Measurements from ENCODE around the gene TAS2R10.
"Not testable (repeated sequence)": the region's sequence is repeated elsewhere in the genome, so short reads cannot be mapped to it uniquely, and the experiment has no call there.

The TAS2R10 gene

GRCh38 chr12:10826258-10826657 lies at the start of gene TAS2R10:
TAS2R10 (minus strand) TSS chr12:10826358; CDS start chr12:10826269, 89 bp downstream.
- DNase-seq = no peak

GRCh38 chr12:10873378-10873777 lies 47.2 kb upstream of the TAS2R10 start:
- no peak for DNase-seq

GRCh38 chr12:10867381-10867780 lies 41.2 kb upstream of the TAS2R10 start:
- no peak for DNase-seq

- DNase-seq = no peak
These were observed 37.5 kb upstream of the TAS2R10 start for GRCh38 chr12:10863512-10864218.

GRCh38 chr12:10861366-10861765 lies 35.2 kb upstream of the TAS2R10 start:
- DNase-seq = no peak

- no peak for DNase-seq
These were observed 29.6 kb upstream of the TAS2R10 start for GRCh38 chr12:10855807-10856206.

GRCh38 chr12:10853776-10854175 lies 27.6 kb upstream of the TAS2R10 start:
- no peak for DNase-seq

- no peak for DNase-seq
These were observed 25.2 kb upstream of the TAS2R10 start for GRCh38 chr12:10851243-10851858.

- DNase-seq = no peak
These were observed 23.3 kb upstream of the TAS2R10 start, which contains the start of gene PRR4 for GRCh38 chr12:10849425-10849878. PRR4 (minus strand) TSS chr12:10849475; CDS start chr12:10849437, 38 bp downstream.

GRCh38 chr12:10847744-10848143 lies 21.6 kb upstream of the TAS2R10 start:
- no peak for DNase-seq

GRCh38 chr12:10842862-10843261 lies 16.7 kb upstream of the TAS2R10 start:
- DNase-seq = no peak

- no peak for DNase-seq
These were observed 12.3 kb upstream of the TAS2R10 start for GRCh38 chr12:10838461-10838860.

GRCh38 chr12:10829994-10830393 lies 3.8 kb upstream of the TAS2R10 start:
- no peak for DNase-seq

GRCh38 chr12:10824957-10825356 lies 1.2 kb downstream of the TAS2R10 start:
- DNase-seq = no peak

GRCh38 chr12:10811883-10812536 lies 14.1 kb downstream of the TAS2R10 start:
- no peak for DNase-seq

GRCh38 chr12:10810068-10810467 lies 16.1 kb downstream of the TAS2R10 start, which contains the start of gene TAS2R9:
TAS2R9 (minus strand) TSS chr12:10810168; CDS start chr12:10810075, 93 bp downstream.
- no peak for DNase-seq

GRCh38 chr12:10807186-10807585 lies 19.0 kb downstream of the TAS2R10 start, which contains the start of gene TAS2R8:
TAS2R8 (minus strand) TSS chr12:10807286; CDS start chr12:10806980, 306 bp downstream.
- DNase-seq = no peak

- DNase-seq = no peak
These were observed 23.6 kb downstream of the TAS2R10 start, which contains the start of gene TAS2R7 for GRCh38 chr12:10802587-10802986. TAS2R7 (minus strand) TSS chr12:10802627; CDS start chr12:10802570, 57 bp downstream.

GRCh38 chr12:10801741-10802140 lies 24.4 kb downstream of the TAS2R10 start:
- no peak for DNase-seq

- DNase-seq = no peak
These were observed 31.9 kb downstream of the TAS2R10 start for GRCh38 chr12:10794222-10794621.

GRCh38 chr12:10791769-10792168 lies 34.4 kb downstream of the TAS2R10 start:
- DNase-seq = not testable (repeated sequence)

- DNase-seq = no peak
These were observed 42.9 kb downstream of the TAS2R10 start for GRCh38 chr12:10783252-10783651.

GRCh38 chr12:10779103-10779502 lies 47.1 kb downstream of the TAS2R10 start:
- no peak for DNase-seq

Data from SW 1271 (cell line).